DOHH2 (cell line): ENCODE results near the gene NFATC4.

Experiments
- H3F3A ChIP-seq: fragments of 200-600 bp; sonication (generic), shearing (Covaris generic); 2 replicates; pipeline ENCODE4 v1.6.0; 2016; ENCODE audit warnings: antibody characterized with exemption, mild to moderate bottlenecking; ENCODE audit not compliant: control insufficient read depth, insufficient read depth
- H3K27ac ChIP-seq: fragments of 200-600 bp; sonication (generic); 2 replicates; pipeline ENCODE4 v1.5.1; 2014; ENCODE audit warnings: low read depth, mild to moderate bottlenecking, low read length, moderate library complexity
- H3K27me3 ChIP-seq: fragments of 200-600 bp; sonication (generic); 2 replicates; pipeline ENCODE4 v1.6.1; 2014; ENCODE audit warnings: mild to moderate bottlenecking, low read length, mixed read lengths; ENCODE audit not compliant: control insufficient read depth
- H3K36me3 ChIP-seq: fragments of 200-600 bp; sonication (generic); 2 replicates; pipeline ENCODE4 v1.6.1; 2014; ENCODE audit warnings: mild to moderate bottlenecking, low read length, moderate library complexity, mixed read lengths; ENCODE audit not compliant: control insufficient read depth
- H3K4me1 ChIP-seq: fragments of 200-600 bp; sonication (generic); 2 replicates; pipeline ENCODE4 v1.6.1; 2014; ENCODE audit warnings: mild to moderate bottlenecking, low read length, mixed read lengths; ENCODE audit not compliant: control insufficient read depth
- H3K4me2 ChIP-seq: fragments of 200-600 bp; sonication (generic); 2 replicates; pipeline ENCODE4 v1.6.0; 2014; ENCODE audit warnings: mild to moderate bottlenecking, low read length, moderate library complexity
- H3K4me3 ChIP-seq: fragments of 200-600 bp; sonication (generic); 2 replicates; pipeline ENCODE4 v1.5.1; 2014; ENCODE audit warnings: mild to moderate bottlenecking, low read length, mixed read lengths
- H3K79me2 ChIP-seq: fragments of 200-600 bp; sonication (generic); 2 replicates; pipeline ENCODE4 v1.6.1; 2014; ENCODE audit warnings: mild to moderate bottlenecking, low read length, mixed read lengths; ENCODE audit not compliant: control insufficient read depth
- H3K9me2 ChIP-seq: fragments of 200-600 bp; sonication (generic); replicated peaks from 2 replicates; pipeline ENCODE4 v1.6.1; 2014; ENCODE audit warnings: mild to moderate bottlenecking, low read length, mixed read lengths; ENCODE audit not compliant: control insufficient read depth
- H3K9me3 ChIP-seq: fragments of 200-600 bp; sonication (generic); 2 replicates; pipeline ENCODE4 v1.6.1; 2014; ENCODE audit warnings: antibody characterized with exemption, low read length, mixed read lengths; ENCODE audit not compliant: control insufficient read depth, insufficient read depth
- H4K20me1 ChIP-seq: fragments of 200-600 bp; sonication (generic); 2 replicates; pipeline ENCODE4 v1.6.0; 2014; ENCODE audit warnings: low read depth, mild to moderate bottlenecking, antibody characterized with exemption, low read length, moderate library complexity; ENCODE audit not compliant: control insufficient read depth, insufficient read depth
- EZH2phosphoT487 ChIP-seq: fragments of 200-600 bp; sonication (generic); IDR thresholded peaks from 2 replicates; pipeline ENCODE4 v1.6.1; 2017; ENCODE audit warnings: borderline replicate concordance, mild to moderate bottlenecking, antibody characterized with exemption, low read length, moderate library complexity, mixed read lengths
- TF ChIP-seq, protein P1 (sequence below): fragments of 200-600 bp; sonication (generic); IDR thresholded peaks from one replicate; pipeline ENCODE4 v1.5.1; 2014; ENCODE audit warnings: antibody characterized with exemption, mild to moderate bottlenecking, low read depth, low read length; ENCODE audit not compliant: poor library complexity, severe bottlenecking

The NFATC4 gene

DNA sequence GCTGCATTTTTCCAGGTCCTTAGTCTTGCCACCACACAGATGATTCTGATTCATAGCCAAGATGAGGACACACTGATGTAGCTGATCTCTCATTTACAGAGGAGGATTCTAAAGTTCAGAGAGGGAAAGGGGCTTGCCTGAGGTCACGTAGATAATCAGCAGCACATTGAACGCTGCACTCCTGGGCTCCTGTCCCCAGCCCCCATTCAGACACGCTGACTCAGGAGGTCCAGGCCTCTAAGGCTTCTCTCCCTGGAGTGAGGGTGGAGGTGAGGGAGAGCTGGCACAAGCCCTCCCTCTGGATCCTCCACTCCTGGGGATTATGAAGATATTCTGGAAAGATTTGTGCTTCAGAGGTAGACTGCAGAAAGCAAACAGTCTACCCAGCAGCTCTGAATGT, 10.3 kb downstream of the NFATC4 start:
- Histone ChIP-seq H3K9me2 (no peaks in the 10 kb centered on the region), H3K36me3 (peaks cover 26% of the 10 kb centered on the region), H3K9me3 (no peaks in the 10 kb centered on the region), H4K20me1 (no peaks in the 10 kb centered on the region), H3K79me2 (no peaks in the 10 kb centered on the region), H3K27ac (no peak overlapping the region), H3K4me3 (no peak overlapping the region), H3K4me2 (no peak overlapping the region), H3F3A (no peaks in the 10 kb centered on the region), H3K4me1 (no peaks in the 10 kb centered on the region), H3K27me3 (no peaks in the 10 kb centered on the region)
- TF ChIP-seq, protein P1, sequence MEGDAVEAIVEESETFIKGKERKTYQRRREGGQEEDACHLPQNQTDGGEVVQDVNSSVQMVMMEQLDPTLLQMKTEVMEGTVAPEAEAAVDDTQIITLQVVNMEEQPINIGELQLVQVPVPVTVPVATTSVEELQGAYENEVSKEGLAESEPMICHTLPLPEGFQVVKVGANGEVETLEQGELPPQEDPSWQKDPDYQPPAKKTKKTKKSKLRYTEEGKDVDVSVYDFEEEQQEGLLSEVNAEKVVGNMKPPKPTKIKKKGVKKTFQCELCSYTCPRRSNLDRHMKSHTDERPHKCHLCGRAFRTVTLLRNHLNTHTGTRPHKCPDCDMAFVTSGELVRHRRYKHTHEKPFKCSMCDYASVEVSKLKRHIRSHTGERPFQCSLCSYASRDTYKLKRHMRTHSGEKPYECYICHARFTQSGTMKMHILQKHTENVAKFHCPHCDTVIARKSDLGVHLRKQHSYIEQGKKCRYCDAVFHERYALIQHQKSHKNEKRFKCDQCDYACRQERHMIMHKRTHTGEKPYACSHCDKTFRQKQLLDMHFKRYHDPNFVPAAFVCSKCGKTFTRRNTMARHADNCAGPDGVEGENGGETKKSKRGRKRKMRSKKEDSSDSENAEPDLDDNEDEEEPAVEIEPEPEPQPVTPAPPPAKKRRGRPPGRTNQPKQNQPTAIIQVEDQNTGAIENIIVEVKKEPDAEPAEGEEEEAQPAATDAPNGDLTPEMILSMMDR: no peak
- TF ChIP-seq EZH2phosphoT487: no peak

DNA sequence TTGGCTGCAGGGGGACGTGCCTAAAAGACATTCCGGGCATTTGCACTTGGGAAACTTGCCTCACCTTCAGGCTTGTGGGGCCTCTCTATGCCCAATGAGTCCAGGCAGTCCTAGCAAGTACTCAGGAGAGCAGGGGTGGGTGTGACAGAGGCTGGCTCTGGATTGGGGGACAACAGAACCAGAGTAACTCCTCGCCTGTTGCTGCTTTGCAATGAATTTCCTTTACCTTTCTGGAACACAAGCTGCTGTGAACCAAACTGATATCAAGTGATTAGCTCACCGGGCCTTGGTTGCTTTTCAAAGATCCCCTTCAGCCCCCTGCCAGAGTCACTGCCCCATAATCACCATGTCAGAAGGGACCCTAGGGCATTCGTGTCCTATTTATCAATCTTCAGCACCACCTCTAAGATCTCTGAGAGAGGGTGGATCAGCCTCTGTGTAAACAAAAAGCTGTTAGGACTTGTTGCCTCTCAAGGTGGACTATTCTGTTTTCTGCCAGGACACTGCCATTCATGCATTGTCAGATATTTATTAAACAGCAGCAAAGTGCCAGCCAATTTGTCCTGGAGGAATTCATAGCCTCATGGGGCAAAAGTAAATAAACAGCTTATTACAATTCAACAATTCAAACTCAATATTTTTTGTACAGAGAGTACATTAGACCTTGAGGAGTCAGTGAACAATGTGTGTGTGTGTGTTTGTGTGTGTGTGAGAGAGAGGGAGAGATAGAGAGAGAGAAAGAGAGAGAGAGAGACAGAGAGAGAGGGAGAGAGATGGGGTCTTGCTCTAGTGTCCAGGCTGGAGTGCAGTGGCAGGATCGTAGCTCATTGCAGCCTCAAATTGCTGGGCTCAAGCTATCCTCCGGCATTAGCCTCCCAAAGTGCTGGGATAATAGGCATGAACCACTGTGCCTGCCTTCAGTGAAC, 11.3 kb downstream of the NFATC4 start:
- Histone ChIP-seq H3K9me2 (no peaks in the 10 kb centered on the region), H3K4me3 (no peak overlapping the region), H3K4me1 (no peaks in the 10 kb centered on the region), H3K27ac (no peak overlapping the region), H3F3A (no peaks in the 10 kb centered on the region), H3K36me3 (peaks cover 17% of the 10 kb centered on the region), H3K27me3 (peaks cover 3% of the 10 kb centered on the region; the same call in 1 of the 2 replicates), H3K79me2 (no peaks in the 10 kb centered on the region), H4K20me1 (no peaks in the 10 kb centered on the region), H3K4me2 (no peak overlapping the region), H3K9me3 (no peaks in the 10 kb centered on the region)
- TF ChIP-seq, protein P1: no peak
- TF ChIP-seq EZH2phosphoT487: no peak

DNA sequence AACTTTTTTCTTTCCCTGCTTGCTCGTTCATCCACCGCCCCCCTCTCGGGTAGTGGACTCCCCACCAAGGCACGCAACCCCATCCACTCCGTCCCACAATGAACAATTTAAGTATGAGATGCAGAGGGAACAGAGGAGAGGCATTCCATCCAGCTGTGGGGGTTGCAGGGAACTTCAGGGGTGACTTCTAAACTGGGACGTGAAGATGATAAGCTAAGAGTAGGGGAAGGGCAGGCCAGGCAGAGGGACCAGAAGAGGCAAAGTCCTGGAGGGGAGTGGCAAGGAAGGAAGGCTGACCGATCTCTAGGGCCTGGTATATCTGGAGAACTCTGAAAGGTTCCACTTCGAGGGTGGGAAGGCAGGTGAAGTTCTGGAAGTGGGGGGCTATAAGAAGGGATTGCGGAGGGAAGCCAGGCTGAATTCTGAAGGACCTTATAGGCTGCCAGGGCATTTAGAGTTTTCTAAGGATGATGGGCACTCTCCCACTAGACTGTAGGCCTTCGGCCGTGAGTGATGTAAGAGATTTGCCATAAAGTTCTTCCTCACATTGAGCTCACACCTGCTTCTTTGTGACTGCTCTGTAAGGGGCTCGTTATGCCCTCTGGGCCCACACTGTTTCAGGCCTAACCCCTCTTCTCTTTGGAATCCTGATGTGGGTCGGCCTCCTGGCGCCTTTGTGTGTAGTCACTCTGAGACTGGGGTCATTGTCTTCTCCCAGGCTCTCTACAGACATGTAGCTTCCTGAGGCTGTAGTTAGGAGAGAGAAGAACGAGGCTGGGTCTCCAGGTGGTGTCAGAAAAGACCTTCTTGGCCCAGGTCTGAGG, 12.1 kb downstream of the NFATC4 start:
- no peaks in the 10 kb centered on the region for H3K79me2 ChIP-seq
- peaks cover 11% of the 10 kb centered on the region; the same call in 1 of the 2 replicates for H3K36me3 ChIP-seq
- H3K9me2 ChIP-seq: no peaks in the 10 kb centered on the region
- H3K4me1 ChIP-seq: no peaks in the 10 kb centered on the region
- peaks cover 4% of the 10 kb centered on the region; the same call in 1 of the 2 replicates for H3K27me3 ChIP-seq
- H3K9me3 ChIP-seq: no peaks in the 10 kb centered on the region
- H4K20me1 ChIP-seq: no peaks in the 10 kb centered on the region
- no peak overlapping the region for H3K4me2 ChIP-seq
- no peak for TF ChIP-seq EZH2phosphoT487
- TF ChIP-seq, protein P1: no peak
- no peak overlapping the region for H3K27ac ChIP-seq
- H3K4me3 ChIP-seq: no peak overlapping the region
- H3F3A ChIP-seq: no peaks in the 10 kb centered on the region
